Glomerular endothelial cell (primary cell): ENCODE data around the gene PRR12. TPM values are rescaled to one million over a fixed set of nuclear protein-coding genes. Genes with fewer than 3 reads are reported as not detected.
A peak's percentile ranks its signal among the peaks of the same experiment; 100 is the strongest.

Experiments
- DNase-seq: peaks from one replicate; pipeline ENCODE4 v3.0.0-alpha.2; 2011; ENCODE audit warnings: low read depth, low spot score; ENCODE audit errors: extremely low read depth
- total RNA-seq: library from RNA; depleted of rRNA; stranded (reverse); fragments of >200 nt; gene quantifications from 2 replicates; pipeline ENCODE4 v1.2.3, GENCODE V29; 2015

Gene PRR12
- total RNA-seq, 1 donor from 2014 or later = 26.1 TPM

DNA sequence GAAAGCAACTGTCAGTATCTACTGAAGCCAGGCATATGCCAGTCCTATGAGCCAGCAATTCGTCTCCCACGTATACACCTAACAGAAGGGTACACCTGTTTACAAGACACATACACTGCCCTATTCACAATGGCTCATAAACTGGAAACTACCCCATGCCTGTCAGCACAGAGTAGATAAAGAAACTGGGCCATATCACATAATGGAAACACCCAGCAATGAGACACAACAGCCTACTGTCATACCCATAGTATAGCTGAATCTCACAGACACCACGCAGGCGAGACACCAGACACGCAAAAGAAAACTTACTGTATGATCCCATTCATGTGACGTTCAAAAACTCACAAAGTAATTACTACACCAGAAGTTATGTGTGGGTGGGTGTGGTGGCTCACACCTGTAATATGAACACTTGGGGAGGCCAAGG, 26.4 kb upstream of the PRR12 start:
- DNase-seq = no peak

DNA sequence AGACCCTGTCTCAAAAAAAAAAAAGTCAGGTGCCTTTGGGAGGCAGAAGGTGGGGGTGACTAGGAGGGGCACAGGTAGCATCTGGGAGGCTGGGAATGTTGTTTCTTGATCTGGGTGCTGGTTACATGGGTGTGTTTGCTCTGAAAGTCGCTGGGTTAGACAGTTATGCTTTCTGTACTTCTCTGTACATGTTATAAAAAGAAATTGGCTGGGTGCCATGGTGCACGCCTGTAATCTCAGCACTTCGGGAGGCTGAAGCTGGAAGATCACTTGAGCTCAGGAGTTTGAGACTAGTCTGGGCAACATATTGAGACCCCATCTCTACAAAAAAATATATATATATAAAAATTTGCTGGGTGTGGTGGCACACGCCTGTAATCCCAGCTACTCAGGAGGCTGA, 25.7 kb upstream of the PRR12 start:
- no peak for DNase-seq

DNA sequence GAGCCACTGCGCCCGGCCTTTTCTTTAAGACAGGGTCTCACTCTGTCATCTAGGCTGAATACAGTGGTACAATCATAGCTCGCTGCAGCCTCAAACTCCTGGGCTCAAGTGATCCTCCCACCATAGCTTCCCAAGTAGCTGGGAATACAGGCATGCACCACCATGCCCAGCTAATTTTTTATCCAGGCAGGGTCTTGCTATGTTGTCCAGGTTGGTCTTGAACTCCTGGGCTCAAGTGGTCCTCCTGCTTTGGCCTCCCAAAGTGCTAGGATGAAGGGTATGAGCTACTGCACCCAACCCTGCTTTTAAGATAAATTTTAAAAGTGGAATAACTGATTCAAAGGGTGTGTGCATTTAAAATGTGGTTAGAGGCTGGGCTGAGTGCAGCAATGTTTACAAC, 24.7 kb upstream of the PRR12 start:
- DNase-seq = no peak

DNA sequence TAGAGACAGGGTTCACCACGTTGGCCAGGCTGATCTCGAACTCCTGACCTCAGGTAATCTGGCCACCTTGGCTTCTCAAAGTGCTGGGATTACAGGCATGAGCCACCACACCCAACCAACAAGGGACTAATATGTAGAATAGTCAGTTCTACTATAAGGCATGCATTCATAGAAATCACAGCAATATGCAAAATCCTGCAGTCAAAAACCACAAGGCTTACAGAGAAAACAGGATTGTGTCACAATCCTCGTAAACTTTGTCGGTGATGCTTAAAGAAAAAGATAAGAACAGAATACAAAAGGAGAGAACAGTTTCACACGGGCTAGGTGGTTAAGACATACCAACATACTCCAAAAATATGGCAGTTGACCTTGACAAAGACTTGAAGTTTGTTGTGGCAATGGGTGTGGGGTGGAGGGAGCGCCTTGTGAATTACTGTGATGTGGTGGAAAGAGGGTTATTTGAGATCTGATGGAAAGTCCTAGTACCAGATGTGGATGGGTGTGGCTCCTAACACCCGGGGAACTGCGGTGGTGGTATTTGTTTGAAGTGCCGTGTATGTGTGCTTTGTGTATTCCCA, 23.0 kb upstream of the PRR12 start:
- no peak for DNase-seq

DNA sequence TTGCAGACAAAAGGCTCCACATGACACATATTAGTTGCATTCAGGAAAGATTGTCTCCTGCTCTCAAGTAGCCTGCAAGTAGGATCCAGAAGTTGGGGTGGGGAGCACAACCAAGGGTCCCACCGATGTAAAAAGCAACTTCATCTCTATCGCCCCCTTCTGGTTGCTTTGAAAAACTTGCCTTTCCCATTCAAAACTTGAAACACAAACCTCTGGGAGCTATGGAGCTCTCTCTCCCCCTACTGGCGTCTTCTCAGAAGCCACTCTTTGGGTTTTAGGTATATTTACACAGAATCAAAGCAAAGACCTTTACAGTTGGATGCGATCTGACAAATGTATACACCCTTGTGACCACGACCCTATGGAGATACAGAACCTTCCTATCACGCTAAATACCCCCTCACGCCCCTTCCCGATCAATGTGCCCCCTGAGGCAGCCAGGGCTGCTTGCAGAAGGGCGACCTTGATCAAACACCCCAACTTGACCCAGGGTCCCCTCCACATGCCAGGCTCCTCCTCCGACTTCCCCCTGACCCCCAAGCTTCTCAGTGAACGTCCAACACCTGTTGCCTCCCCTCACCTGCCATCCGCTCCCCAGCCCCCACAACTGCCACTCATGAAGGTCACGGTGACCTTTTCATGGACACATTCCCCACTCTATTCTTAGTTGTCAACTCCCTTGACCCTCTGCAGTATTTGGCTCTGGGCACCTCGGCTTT, 20.7 kb upstream of the PRR12 start:
- peak; percentile 87 for DNase-seq

DNA sequence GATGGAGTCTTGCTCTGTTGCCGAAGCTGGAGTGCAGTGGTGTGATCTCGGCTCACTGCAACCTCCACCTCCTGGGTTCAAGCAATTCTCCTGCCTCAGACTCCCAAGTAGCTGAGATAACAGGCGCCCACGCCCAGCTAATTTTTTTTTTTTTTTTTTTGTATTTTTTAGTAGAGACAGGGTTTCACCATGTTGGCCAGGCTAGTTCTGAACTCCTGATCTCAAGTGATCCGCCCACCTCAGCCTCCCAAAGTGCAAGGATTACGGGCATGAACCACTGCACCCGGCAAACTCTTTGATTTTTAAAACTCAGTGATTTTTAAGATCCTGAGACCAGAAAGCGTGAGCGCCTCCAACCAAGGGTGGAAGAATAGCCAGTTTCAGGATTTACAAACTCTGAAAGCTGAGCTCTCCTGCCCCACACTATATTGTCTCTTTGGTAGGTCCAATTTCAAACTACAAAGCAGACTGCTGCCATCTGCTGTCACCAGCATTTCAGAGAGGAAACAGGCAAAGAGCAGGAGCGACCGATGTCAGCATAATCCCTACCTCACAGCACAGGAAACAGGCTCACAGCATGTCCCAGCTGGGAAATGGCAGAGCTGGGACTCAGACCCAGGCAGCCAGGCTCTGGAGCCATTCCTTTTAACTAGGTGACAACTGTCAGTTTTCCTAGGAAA, 19.8 kb upstream of the PRR12 start:
- no peak for DNase-seq

DNA sequence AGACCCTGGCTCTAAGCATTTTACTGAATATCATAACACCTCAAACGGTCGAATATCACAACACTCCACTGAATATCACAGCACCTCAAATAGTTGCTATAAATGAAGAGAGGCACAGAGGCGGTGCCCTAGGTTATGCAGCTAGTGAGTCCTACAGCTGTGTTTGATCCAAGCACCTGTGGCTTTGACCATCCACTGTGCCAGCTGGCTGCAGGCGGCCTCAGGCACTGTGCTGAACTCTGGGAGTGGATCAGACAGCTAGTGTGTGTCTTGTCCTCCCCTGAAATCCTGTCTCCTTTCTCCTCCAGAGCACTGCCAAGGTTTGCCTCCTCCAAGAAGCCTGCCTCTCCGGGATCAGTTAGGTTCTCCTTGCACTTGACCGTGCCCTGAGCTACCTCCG, 18.0 kb upstream of the PRR12 start:
- no peak for DNase-seq

DNA sequence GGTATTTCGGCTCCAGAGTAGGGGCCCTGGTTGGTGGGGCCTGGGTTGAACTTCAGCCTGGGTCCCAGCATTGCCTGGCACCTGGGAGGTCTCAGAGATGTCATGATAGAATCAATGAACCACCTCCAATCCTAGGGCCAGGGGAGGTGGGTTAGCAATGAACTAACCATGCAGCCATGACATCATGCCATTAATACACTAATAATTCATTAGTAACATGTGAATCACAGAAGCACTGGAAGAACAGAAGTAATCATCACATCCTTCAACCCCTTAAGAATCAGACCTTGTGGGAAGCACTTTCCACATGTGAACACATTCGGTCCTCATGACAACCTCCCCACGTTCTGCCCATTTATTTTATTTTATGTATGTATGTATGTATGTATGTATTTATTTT, 17.6 kb upstream of the PRR12 start:
- no peak for DNase-seq

DNA sequence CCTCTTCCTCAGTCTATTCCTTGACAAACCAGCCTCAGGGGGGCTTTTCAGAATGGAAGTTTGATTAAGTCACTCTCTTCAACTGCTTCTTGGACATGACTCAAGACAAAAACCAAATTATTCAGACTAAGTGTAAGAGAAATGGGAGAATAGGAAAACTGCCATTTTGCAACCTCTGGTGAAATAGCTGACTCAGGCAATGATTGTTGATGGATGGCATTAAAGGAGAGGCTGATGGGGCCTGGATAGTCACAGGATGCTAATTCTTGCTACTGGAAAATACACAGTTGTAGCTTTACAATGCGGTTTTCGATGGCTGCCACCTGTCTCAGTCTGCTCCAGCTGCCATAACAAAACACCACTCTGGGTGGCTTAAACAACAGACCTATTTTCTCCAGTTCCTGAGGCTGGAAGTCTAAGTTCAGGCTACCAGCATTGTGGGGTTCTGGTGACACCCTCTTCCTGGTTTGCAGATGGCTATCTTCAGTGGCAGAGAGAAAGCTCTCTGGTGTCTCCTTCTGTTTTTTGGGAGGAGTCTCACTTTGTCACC, 16.7 kb upstream of the PRR12 start:
- no peak for DNase-seq

DNA sequence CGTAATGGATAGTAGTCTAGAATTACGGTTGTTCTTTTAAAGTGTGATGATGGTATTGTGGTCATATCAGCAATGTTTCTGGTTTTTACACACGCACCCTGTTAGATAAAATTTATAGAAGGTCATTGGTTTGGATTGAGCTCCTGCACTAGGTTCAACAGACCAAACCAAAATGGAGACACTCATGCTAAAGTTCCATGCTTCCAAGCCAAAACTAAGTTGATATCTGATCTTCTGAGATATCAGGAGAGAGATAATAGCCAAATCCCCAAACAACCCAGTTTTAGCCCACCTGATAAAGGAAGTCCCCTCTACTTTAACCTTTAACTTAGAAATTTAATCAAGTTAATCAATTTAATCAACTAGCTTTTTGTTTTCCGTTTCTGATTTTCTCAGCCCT, 11.8 kb upstream of the PRR12 start:
- DNase-seq = no peak

DNA sequence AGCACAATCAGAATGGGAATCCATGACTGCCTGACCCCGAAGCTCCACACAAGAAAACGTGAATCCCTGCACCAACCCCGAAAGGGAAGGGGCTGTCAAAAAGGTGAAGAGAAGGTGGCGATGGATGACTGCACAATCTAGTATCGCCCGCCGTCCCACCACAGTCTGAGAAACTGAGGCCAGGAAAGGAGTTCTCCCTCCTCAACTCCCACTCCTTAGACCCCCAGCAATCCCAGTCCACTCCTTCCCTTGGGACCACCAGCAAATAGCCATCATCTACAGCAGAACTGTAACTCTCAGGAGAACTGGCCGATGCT, 11.1 kb upstream of the PRR12 start:
- DNase-seq = no peak

DNA sequence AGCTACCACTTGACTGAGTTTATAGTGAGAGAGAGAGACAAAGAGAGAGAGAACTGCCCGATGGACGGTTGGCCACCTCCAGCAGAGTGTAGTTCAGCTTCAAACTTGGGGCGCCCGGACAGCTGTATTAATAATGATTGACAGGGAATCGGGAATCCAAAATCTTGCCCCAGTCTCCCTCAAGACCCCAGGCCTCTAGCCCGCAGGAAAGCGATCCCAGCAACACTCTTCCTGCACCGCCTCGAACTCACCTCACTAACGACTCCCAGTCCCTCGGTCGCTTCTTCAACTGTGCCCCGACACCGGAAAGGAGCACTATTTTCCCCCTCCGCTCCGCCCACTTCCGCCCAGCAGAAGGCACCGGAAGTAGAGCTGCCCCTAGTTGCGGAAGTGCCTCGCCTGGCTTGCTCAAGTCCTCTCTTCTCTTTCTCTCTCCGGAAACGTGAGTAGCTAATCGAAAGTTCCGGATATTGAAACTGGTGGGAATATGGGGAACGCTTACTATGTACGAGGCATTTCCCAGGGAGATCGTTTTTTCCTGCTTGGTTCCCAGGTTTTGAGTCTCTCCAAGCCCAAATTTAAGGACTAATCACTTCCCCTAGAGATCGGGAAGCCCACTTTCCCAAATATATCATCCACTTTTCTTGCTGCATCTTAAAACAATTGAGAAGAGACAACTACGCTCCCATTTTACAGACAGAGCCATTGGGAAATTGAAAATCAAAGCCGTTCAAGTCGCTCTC, 10.5 kb upstream of the PRR12 start, which contains the start of gene NOSIP:
TSS of gene NOSIP (minus strand) at position 293 of the 743 bp plus-strand sequence. CDS start 19,865 bp downstream, outside the sequence.
- peak; percentile 87 for DNase-seq

DNA sequence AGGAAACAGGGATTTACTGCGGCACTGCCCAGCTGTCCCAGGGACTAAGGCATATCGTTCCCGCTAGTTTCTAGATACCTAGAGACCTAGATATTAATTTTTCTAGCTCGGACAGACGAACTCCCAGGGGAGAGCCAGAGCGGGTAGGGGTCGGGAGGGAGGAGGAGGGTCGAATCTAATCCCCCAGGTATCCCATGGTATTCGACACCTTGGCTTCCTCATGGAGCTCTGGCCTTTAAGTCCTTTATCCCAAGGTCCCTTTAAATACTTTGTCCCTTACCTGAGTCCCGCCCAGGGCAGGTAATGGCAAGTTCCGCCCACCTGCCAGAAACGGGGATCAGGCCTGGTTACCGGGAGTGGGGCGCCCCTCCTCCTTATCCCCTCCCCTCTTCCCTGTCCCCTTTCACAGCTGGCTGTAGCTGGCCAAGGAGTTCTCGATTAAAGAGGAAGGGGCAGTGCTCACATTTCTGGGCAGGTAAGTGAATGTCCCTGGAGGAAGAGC, 9.9 kb upstream of the PRR12 start, which contains the start of gene PRRG2:
TSS of gene PRRG2 (plus strand) at position 310 of the 502 bp plus-strand sequence. CDS start 1,904 bp downstream, outside the sequence.
- DNase-seq = no peak

DNA sequence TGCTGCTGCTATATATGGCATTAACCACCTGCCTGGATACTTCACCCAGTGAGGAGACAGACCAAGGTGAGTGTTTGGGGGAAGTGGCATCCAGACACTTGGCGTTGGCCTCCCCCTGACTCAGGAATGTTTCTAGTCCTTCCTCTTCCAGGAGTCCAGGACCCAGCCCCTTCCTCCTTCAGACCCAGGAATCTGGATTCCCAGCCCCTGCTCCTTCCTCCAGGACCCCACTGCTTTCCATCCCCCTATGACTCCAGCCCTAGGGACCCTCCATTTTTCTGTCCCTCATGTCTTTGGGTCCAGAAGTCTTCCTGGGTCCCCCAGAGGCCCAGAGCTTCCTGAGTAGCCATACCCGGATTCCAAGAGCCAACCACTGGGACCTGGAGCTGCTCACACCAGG, 7.7 kb upstream of the PRR12 start:
- no peak for DNase-seq

DNA sequence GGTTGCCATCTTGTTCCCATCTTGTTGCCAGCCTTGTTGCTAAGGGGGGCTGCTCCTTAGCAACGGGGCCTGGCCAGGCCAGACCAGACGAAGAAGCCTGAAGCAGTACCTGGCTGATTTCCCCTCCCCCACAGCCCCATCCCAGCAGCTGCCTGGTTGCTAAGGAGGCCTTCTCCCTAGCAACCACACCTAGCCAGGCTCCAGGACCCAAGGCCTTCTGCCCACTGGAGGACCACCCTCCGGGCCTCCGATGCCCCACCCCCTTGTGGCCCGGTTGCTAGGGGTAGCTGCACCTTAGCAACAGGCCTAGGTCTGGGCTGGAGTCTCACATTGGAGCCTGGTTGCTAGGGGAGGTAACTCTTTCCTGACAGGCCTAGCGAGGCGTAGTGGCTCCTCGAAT, 6.0 kb upstream of the PRR12 start:
- DNase-seq = no peak

DNA sequence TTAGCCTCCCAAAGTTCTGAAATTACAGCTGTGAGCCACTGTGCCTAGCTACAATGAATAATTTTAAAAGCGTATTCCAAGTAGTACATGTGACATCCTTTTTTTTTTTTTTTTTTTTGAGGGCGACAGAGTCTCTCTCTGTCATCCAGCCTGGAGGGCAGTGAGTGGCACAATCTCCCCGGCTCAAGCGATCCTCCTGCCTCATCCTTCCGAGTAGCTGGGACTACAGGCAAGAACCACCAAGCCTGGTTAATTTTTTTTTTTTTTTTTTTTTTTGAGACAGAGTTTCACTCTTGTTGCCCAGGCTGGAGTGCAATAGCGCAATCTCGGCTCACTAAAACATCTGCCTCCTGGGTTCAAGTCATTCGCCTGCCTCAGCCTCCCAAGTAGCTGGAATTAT, 3.8 kb upstream of the PRR12 start:
- DNase-seq = no peak

DNA sequence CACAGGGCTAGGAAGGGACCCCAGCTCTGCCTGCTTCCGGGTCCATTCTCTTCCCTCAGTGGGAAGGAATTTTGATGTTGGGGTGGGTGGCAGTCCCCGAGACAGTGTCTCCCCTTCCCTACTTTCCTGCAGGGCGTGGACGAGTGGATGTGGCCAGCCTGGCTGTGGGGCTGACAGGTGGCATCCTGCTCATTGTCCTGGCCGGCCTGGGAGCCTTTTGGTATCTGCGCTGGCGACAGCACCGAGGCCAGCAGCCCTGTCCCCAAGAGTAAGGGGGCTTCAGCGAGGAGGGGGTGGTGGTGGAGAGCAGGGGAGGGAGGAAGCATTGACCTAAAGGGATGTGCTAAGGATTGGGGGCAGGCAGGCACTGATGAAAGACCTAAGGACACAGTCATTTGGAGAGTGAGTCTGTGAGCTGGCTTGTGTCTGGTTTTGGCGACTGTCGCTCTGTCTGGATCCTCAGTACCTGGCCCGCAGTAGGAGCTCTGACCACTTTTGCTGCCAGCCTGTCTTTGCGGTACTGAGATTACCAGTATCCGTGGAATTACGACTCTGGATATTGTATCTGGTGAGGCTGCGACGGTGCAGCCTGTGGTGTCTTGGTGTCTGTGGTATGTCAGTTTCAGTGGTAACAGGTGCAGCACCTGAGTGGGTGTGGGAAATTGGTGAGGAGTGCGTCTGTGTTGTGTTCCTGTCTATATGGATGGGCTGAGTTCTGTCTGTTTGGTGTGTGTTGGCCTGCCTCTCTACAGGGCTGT, 2.4 kb upstream of the PRR12 start:
- no peak for DNase-seq

DNA sequence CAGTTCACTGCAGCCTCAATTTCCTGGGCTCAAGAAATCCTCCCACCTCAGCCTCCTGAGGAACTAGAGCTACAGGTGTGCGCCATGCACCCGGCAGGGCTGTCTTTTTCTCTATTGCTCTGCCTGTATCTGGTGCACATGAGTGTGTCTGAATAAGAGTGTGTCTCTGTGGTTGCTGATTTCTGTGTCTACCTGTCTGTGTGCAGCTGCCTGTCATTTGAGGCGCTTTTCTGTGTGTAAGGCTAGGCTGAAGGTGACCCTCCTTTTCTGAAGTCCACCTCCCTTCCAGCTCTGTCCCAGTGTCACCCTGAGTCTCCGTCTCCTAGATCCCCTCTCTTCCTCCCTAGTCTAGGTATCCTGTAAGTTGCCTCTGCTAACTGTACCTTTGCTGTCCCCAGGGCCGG, 1.5 kb upstream of the PRR12 start:
- no peak for DNase-seq

DNA sequence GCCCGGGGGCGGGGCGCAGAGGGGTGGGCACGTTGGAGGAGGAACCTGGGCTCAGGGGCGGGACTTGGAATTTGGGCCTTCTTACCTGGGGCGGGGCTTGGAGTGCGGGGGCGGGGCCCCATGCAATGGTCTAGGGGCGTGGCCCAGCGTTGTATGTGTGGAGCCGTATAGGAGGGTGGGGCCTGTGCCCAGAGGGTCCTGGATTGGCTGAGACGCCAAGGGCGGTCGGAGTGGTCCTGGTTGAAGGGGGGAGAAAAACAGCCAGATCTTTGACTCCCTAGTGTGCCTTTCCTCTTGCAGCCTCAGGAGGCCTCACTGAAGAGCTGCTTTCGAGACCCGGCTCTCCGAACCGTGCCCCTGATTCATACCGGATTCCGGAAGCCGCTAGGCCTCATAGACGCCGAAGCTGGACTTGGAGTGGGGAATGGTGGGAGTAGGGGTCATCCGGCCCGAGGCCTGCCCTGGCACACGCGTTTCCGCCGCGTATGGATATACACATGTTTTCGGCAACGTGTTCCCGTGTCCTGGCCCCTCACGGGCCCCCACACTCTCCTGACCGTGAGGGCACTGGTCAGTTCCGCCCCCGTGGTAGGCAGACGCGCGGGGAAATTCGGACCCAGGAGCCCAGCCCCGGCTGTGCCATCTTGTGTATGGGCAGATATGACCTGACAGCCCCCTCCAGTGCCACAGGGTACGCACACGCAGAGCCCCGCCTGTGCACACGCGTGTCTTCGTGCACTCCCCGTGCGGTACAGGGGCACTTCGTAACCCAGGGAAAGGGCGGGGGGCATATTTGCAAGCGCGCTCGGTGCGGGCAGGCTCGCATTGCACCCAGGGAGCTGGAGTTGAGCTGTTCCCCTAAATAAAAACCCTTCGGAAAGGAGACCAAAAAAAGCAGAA, 661 bp upstream of the PRR12 start:
- peak; percentile 75 for DNase-seq
